ENCODE measurements around the gene RLBP1.

GRCh38 chr15:89243046-89243690, 21.8 kb upstream of the RLBP1 start:
- no peak for TF ChIP-seq CTCF (IDR thresholded peaks at IDR 0.05)
- TF ChIP-seq POLR2A (IDR thresholded peaks at IDR 0.05), result no peak
- no peak for TF ChIP-seq POLR2AphosphoS5 (IDR thresholded peaks at IDR 0.05)
- no peak for TF ChIP-seq EP300 (IDR thresholded peaks at IDR 0.05)
